WTC11 (cell line): Measurements from ENCODE around the gene EP400. TPM values are rescaled to one million over a fixed set of nuclear protein-coding genes. Genes with fewer than 3 reads are reported as not detected.

Experiments
- ATAC-seq: fragments of 200-7000 bp; cut with Tn5 transposase; 2 replicates; pipeline ENCODE4 v1.10.0; 2021; ENCODE audit warnings: mild to moderate bottlenecking, moderate library complexity
- CTCF ChIA-PET: fragments of 300-600 bp; sonication (Branson Sonifier 250); formaldehyde crosslinking; loops from one replicate; lab custom pipeline; 2021; ENCODE audit warnings: antibody characterized with exemption; lab: Charles Lee
- POLR2A ChIA-PET: fragments of 350-600 bp; sonication (Branson Sonifier 250); formaldehyde crosslinking; loops from one replicate; lab custom pipeline; 2021; ENCODE audit warnings: antibody characterized with exemption; lab: Charles Lee
- DNase-seq: peaks from one replicate; pipeline ENCODE4 v3.0.0; 2021; ENCODE audit warnings: low spot score
- H3K27ac Mint-ChIP-seq: 2 replicates; pipeline ENCODE4 v1.8.0; 2021; ENCODE audit warnings: mixed read lengths
- H3K27me3 Mint-ChIP-seq: 2 replicates; pipeline ENCODE4 v1.8.0; 2021; ENCODE audit warnings: low read depth, mild to moderate bottlenecking, moderate library complexity, mixed read lengths
- H3K36me3 Mint-ChIP-seq: 2 replicates; pipeline ENCODE4 v1.8.0; 2021; ENCODE audit warnings: mixed read lengths
- H3K4me1 Mint-ChIP-seq: 2 replicates; pipeline ENCODE4 v1.8.0; 2022; ENCODE audit warnings: mixed read lengths
- H3K4me3 Mint-ChIP-seq: 2 replicates; pipeline ENCODE4 v1.8.0; 2021; ENCODE audit warnings: mild to moderate bottlenecking, moderate library complexity, mixed read lengths
- H3K9me3 Mint-ChIP-seq: 2 replicates; pipeline ENCODE4 v1.8.0; 2021; ENCODE audit warnings: mixed read lengths
- ATF2 ChIP-seq: sonication (generic); formaldehyde crosslinking; IDR thresholded peaks from 2 replicates; pipeline ENCODE4 v1.8.1; 2022; ENCODE audit warnings: low read depth, missing genetic modification reagents, borderline replicate concordance
- ATF6 ChIP-seq: sonication (generic); formaldehyde crosslinking; IDR thresholded peaks from 2 replicates; pipeline ENCODE4 v1.8.1; 2023; ENCODE audit warnings: mild to moderate bottlenecking, missing genetic modification reagents
- CDX4 ChIP-seq: fragments of 250-450 bp; sonication (Bioruptor Pico); IDR thresholded peaks from 2 replicates; pipeline ENCODE4 v1.9.0; 2021; ENCODE audit warnings: moderate library complexity, mild to moderate bottlenecking, inconsistent platforms, borderline replicate concordance
- CREB1 ChIP-seq: sonication (generic); formaldehyde crosslinking; IDR thresholded peaks from 2 replicates; pipeline ENCODE4 v1.8.0; 2023; ENCODE audit warnings: mild to moderate bottlenecking, missing genetic modification reagents
- CTCF ChIP-seq: fragments of 200-600 bp; IDR thresholded peaks from 2 replicates; pipeline ENCODE4 v1.8.0; 2022; ENCODE audit warnings: antibody characterized with exemption
- ELF4 ChIP-seq: sonication (generic); formaldehyde crosslinking; IDR thresholded peaks from 2 replicates; pipeline ENCODE4 v1.8.1; 2022; ENCODE audit warnings: low read depth, mild to moderate bottlenecking, moderate library complexity, missing genetic modification reagents
- FOXJ3 ChIP-seq: sonication (generic); formaldehyde crosslinking; IDR thresholded peaks from 2 replicates; pipeline ENCODE4 v1.9.0; 2021; ENCODE audit warnings: missing genetic modification reagents, mild to moderate bottlenecking, borderline replicate concordance
- FOXP1 ChIP-seq: sonication (generic); formaldehyde crosslinking; IDR thresholded peaks from 2 replicates; pipeline ENCODE4 v1.8.0; 2022; ENCODE audit warnings: missing genetic modification reagents, mild to moderate bottlenecking, moderate library complexity, borderline replicate concordance
- GTF2I ChIP-seq: fragments of 250-450 bp; sonication (Bioruptor Pico); conservative IDR thresholded peaks from 2 replicates; pipeline ENCODE4 v1.4.0; 2021; ENCODE audit warnings: mild to moderate bottlenecking
- HMGA2 ChIP-seq: fragments of 250-450 bp; sonication (Bioruptor Pico); IDR thresholded peaks from 2 replicates; pipeline ENCODE4 v1.4.0; 2021; ENCODE audit warnings: mild to moderate bottlenecking, moderate library complexity
- MLX ChIP-seq: sonication (generic); formaldehyde crosslinking; IDR thresholded peaks from 2 replicates; pipeline ENCODE4 v1.8.1; 2023; ENCODE audit warnings: mild to moderate bottlenecking, missing genetic modification reagents, moderate library complexity
- MYBL2 ChIP-seq: sonication (generic); formaldehyde crosslinking; IDR thresholded peaks from 2 replicates; pipeline ENCODE4 v1.8.1; 2023; ENCODE audit warnings: mild to moderate bottlenecking, moderate library complexity, missing genetic modification reagents
- PREB ChIP-seq: sonication (generic); formaldehyde crosslinking; IDR thresholded peaks from 2 replicates; pipeline ENCODE4 v1.8.1; 2022; ENCODE audit warnings: mild to moderate bottlenecking, missing genetic modification reagents, moderate library complexity, borderline replicate concordance
- STAT6 ChIP-seq: sonication (generic); formaldehyde crosslinking; conservative IDR thresholded peaks from 2 replicates; pipeline ENCODE4 v1.8.1; 2023; ENCODE audit warnings: mild to moderate bottlenecking, low read depth, missing genetic modification reagents, moderate library complexity
- TP53 ChIP-seq: sonication (generic); formaldehyde crosslinking; IDR thresholded peaks from 2 replicates; pipeline ENCODE4 v1.8.1; 2023; ENCODE audit warnings: mild to moderate bottlenecking, missing genetic modification reagents
- ZNF416 ChIP-seq: fragments of 250-450 bp; sonication (Bioruptor Pico); IDR thresholded peaks from 2 replicates; pipeline ENCODE4 v1.9.0; 2021; ENCODE audit warnings: mild to moderate bottlenecking, inconsistent platforms
- ZNF423 ChIP-seq: fragments of 250-450 bp; sonication (Bioruptor Pico); IDR thresholded peaks from 2 replicates; pipeline ENCODE4 v2.1.2; 2022; ENCODE audit warnings: mild to moderate bottlenecking, moderate library complexity
- ZNF671 ChIP-seq: fragments of 250-450 bp; sonication (Bioruptor Pico); IDR thresholded peaks from 2 replicates; pipeline ENCODE4 v1.8.0; 2021; ENCODE audit warnings: mild to moderate bottlenecking
- total RNA-seq: library from RNA; stranded (reverse); gene quantifications from 3 replicates; pipeline ENCODE4 v1.2.3, GENCODE V29; 2021

The EP400 gene
- total RNA-seq, 1 experiment from 2014 or later, result 75.8 TPM

GRCh38 chr12:131981388-131981787 lies 31.6 kb downstream of the EP400 start (continued):
- TF ChIP-seq CTCF (no peak), ZNF423 (CRISPR knock-in tag) (no peak), CREB1 (CRISPR knock-in tag) (no peak), ZNF416 (CRISPR knock-in tag) (no peak)
- TF ChIP-seq, all 79 proteins: peak for 0

GRCh38 chr12:131982041-131982440 lies 32.3 kb downstream of the EP400 start:
- Mint-ChIP-seq H3K27me3 (no peaks in the 10 kb centered on the region), H3K27ac (no peak overlapping the region), H3K9me3 (no peaks in the 10 kb centered on the region)

GRCh38 chr12:131983026-131983425 lies 33.3 kb downstream of the EP400 start:
- no peak overlapping the region for H3K27ac Mint-ChIP-seq
- H3K4me3 Mint-ChIP-seq, result no peak overlapping the region
- ATAC-seq (no peak), DNase-seq (no peak)
- no peaks in the 10 kb centered on the region for H3K27me3 Mint-ChIP-seq
- H3K36me3 Mint-ChIP-seq, result peaks cover 46% of the 10 kb centered on the region
- ChIA-PET CTCF (no interaction called here), POLR2A (interaction anchor here (0.7 kb wide), 1 partner anchor 10 kb away, joined by 4 read pairs; no protein-coding TSS in a partner anchor)
- no peaks in the 10 kb centered on the region for H3K9me3 Mint-ChIP-seq
- peaks cover 13% of the 10 kb centered on the region for H3K4me1 Mint-ChIP-seq
- TF ChIP-seq HMGA2, result no peak
- no peak for TF ChIP-seq MLX (CRISPR knock-in tag)
- TF ChIP-seq FOXP1, result no peak
- no peak for TF ChIP-seq PREB
- TF ChIP-seq ZNF671 (CRISPR knock-in tag), result no peak
- TF ChIP-seq MYBL2 (CRISPR knock-in tag), result no peak
- TF ChIP-seq FOXJ3, result no peak
- no peak for TF ChIP-seq CDX4

More at GRCh38 chr12:131982041-131982440, 32.3 kb downstream of the EP400 start:
- H3K4me3 Mint-ChIP-seq, result no peak overlapping the region
- ChIA-PET POLR2A (interaction anchor here (0.7 kb wide), 1 partner anchor 9 kb away, joined by 4 read pairs; no protein-coding TSS in a partner anchor), CTCF (no interaction called here)
- peaks cover 37% of the 10 kb centered on the region for H3K36me3 Mint-ChIP-seq
- DNase-seq, result no peak
- TF ChIP-seq STAT6 (CRISPR knock-in tag) (no peak), ATF6 (CRISPR knock-in tag) (no peak), GTF2I (CRISPR knock-in tag) (no peak), ELF4 (CRISPR knock-in tag) (no peak), FOXJ3 (no peak), ATF2 (CRISPR knock-in tag) (no peak), TP53 (CRISPR knock-in tag) (no peak)
- H3K4me1 Mint-ChIP-seq, result peaks cover 6% of the 10 kb centered on the region
- no peak for ATAC-seq
